Gastrocnemius medialis (tissue), 4 donors: ENCODE results near the gene XXYLT1. TPM values are rescaled to one million over a fixed set of nuclear protein-coding genes. Genes with fewer than 3 reads are reported as not detected.
A peak's percentile ranks its signal among the peaks of the same experiment; 100 is the strongest.

Experiments used
- ATAC-seq, 2 donors: fragments of 150-250 bp; one replicate each; pipeline ENCODE4 v1.9.1; 2016
- DNase-seq, 2 donors: peaks; one replicate each; pipeline ENCODE4 v3.0.0-alpha.2; 2019
- H3K27ac ChIP-seq, 4 donors: fragments of 200-600 bp; sonication (generic); 1 replicate in 1 of 4; 2 replicates in 3 of 4; pipeline ENCODE4 v1.5.1; 2016 to 2018; ENCODE audit warnings: mild to moderate bottlenecking in 2 of 4, moderate library complexity in 1 of 4
- H3K27me3 ChIP-seq, 3 donors: fragments of 200-600 bp; sonication (generic) in 2 of 3; 1 replicate in 1 of 3; 2 replicates in 2 of 3; pipeline versions ENCODE4 v1.5.1 to v1.6.0; 2016 to 2019; ENCODE audit warnings: mild to moderate bottlenecking in 1 of 3, moderate library complexity in 1 of 3
- H3K36me3 ChIP-seq, 2 donors: fragments of 200-600 bp; sonication (generic) in 1 of 2; one replicate each; pipeline ENCODE4 v1.5.1; 2017 to 2018
- H3K4me1 ChIP-seq, 2 donors: fragments of 200-600 bp; sonication (generic) in 1 of 2; one replicate each; pipeline ENCODE4 v1.5.1; 2016 to 2017; ENCODE audit warnings: mild to moderate bottlenecking in 2 of 2
- H3K4me3 ChIP-seq, 4 donors: fragments of 200-600 bp; sonication (generic) in 3 of 4; 1 replicate in 1 of 4; 2 replicates in 3 of 4; pipeline ENCODE4 v1.5.1; 2016 to 2019; ENCODE audit warnings: mild to moderate bottlenecking in 2 of 4
- H3K9me3 ChIP-seq, 3 donors: fragments of 200-600 bp; sonication (generic) in 2 of 3; 1 replicate in 1 of 3; 2 replicates in 2 of 3; pipeline ENCODE4 v1.5.1; 2016 to 2019
- CTCF ChIP-seq, 5 experiments: fragments of 450-650 bp in 3 of 5; fragments of 200-600 bp in 2 of 5; sonication (generic) in 2 of 5; IDR thresholded peaks in 4 of 5; conservative IDR thresholded peaks in 1 of 5; 1 replicate in 4 of 5; 2 replicates in 1 of 5; pipeline ENCODE4 v1.5.1; 2016 to 2019; ENCODE audit warnings: antibody characterized with exemption in 5 of 5, mild to moderate bottlenecking in 3 of 5, moderate library complexity in 3 of 5
- POLR2A ChIP-seq, 2 donors: fragments of 450-650 bp; IDR thresholded peaks; one replicate each; pipeline ENCODE4 v1.6.1; 2017; ENCODE audit warnings: antibody characterized with exemption in 2 of 2, mild to moderate bottlenecking in 2 of 2, moderate library complexity in 2 of 2
- in situ Hi-C, 4 donors: fragments of 200-750 bp; cut with MboI; loops; one replicate each; pipeline versions ENCODE4 v1.15.0 to v1.8.0; 2017; ENCODE audit warnings: low sequenced_read_pairs in 4 of 4
- intact Hi-C: fragments of 100-400 bp; cut with DNase I; formaldehyde crosslinking; loops from one replicate; pipeline ENCODE4 v1.15.1; 2023; ENCODE audit warnings: low total_unique reads
- total RNA-seq, 4 donors: library from RNA; depleted of rRNA; stranded (reverse); fragments of >200 nt; gene quantifications; one replicate each; pipeline versions ENCODE4 v1.1.0 to v1.2.3, GENCODE V29; 2016

XXYLT1 gene
- total RNA-seq, 4 donors from 2014 or later: 0.87 to 3.1 (median 1.3) TPM

- Histone ChIP-seq H3K9me3 (no peaks in the 10 kb centered on the region), H3K36me3 (no peaks in the 10 kb centered on the region), H3K4me3 (no peak overlapping the region), H3K27me3 (no peaks in the 10 kb centered on the region), H3K27ac (peak overlapping the region in 3 of 4 donors; percentile 78 to 82 (median 81)), H3K4me1 (peaks cover 34 to 46% of the 10 kb centered on the region in 2 donors)
- TF ChIP-seq CTCF (IDR thresholded peaks at IDR 0.05 in 4 of 5, conservative IDR thresholded peaks at IDR 0.05 in 1 of 5) (no peak), POLR2A (IDR thresholded peaks at IDR 0.05) (no peak)
- ATAC-seq: no peak
- DNase-seq: no peak
- intact Hi-C loops: no loop called here
- in situ Hi-C loops: no loop called here
Measured at GRCh38 chr3:195208183-195208582, 62.8 kb downstream of the XXYLT1 start.

GRCh38 chr3:195207731-195208130, 63.2 kb downstream of the XXYLT1 start:
- ATAC-seq (no peak), DNase-seq (no peak)
- Histone ChIP-seq H3K4me1 (peaks cover 34 to 46% of the 10 kb centered on the region in 2 donors), H3K36me3 (no peaks in the 10 kb centered on the region), H3K9me3 (no peaks in the 10 kb centered on the region), H3K27me3 (no peaks in the 10 kb centered on the region), H3K4me3 (no peak overlapping the region), H3K27ac (peak overlapping the region in 1 of 4 donors; percentile 81)
- in situ Hi-C loops: no loop called here
- TF ChIP-seq POLR2A (IDR thresholded peaks at IDR 0.05) (no peak), CTCF (IDR thresholded peaks at IDR 0.05 in 4 of 5, conservative IDR thresholded peaks at IDR 0.05 in 1 of 5) (no peak)
- intact Hi-C loops: no loop called here

- Histone ChIP-seq H3K4me3 (no peak overlapping the region), H3K9me3 (no peaks in the 10 kb centered on the region), H3K27me3 (no peaks in the 10 kb centered on the region), H3K27ac (no peak overlapping the region), H3K4me1 (peaks cover 34 to 46% of the 10 kb centered on the region in 2 donors), H3K36me3 (no peaks in the 10 kb centered on the region)
- TF ChIP-seq POLR2A (IDR thresholded peaks at IDR 0.05): no peak
- TF ChIP-seq CTCF (IDR thresholded peaks at IDR 0.05 in 4 of 5, conservative IDR thresholded peaks at IDR 0.05 in 1 of 5): no peak
- in situ Hi-C loops (no loop called here), intact Hi-C loops (no loop called here)
- no peak for ATAC-seq
- DNase-seq: no peak
Measured at GRCh38 chr3:195207056-195207455, 63.9 kb downstream of the XXYLT1 start.

- intact Hi-C loops: no loop called here
- no peaks in the 10 kb centered on the region for H3K9me3 ChIP-seq
- no peak for TF ChIP-seq POLR2A (IDR thresholded peaks at IDR 0.05)
- no peak overlapping the region for H3K4me3 ChIP-seq
- no peaks in the 10 kb centered on the region for H3K27me3 ChIP-seq
- H3K27ac ChIP-seq: peak overlapping the region in 1 of 4 donors; percentile 26
- H3K4me1 ChIP-seq: peaks cover 22 to 33% of the 10 kb centered on the region in 2 donors
- no peaks in the 10 kb centered on the region for H3K36me3 ChIP-seq
- in situ Hi-C loops: no loop called here
- DNase-seq (no peak), ATAC-seq (peak; percentile 42 to 50)
Measured at GRCh38 chr3:195204360-195205163, 66.4 kb downstream of the XXYLT1 start.

- H3K27me3 ChIP-seq: no peaks in the 10 kb centered on the region
- H3K4me3 ChIP-seq: no peak overlapping the region
- H3K4me1 ChIP-seq: peaks cover 13 to 23% of the 10 kb centered on the region in 2 donors
- H3K9me3 ChIP-seq: no peaks in the 10 kb centered on the region
- DNase-seq (no peak), ATAC-seq (no peak)
- in situ Hi-C loops (no loop called here), intact Hi-C loops (no loop called here)
- TF ChIP-seq CTCF (IDR thresholded peaks at IDR 0.05 in 4 of 5, conservative IDR thresholded peaks at IDR 0.05 in 1 of 5) (no peak), POLR2A (IDR thresholded peaks at IDR 0.05) (no peak)
- no peaks in the 10 kb centered on the region for H3K36me3 ChIP-seq
- no peak overlapping the region for H3K27ac ChIP-seq
Measured at GRCh38 chr3:195203606-195204005, 67.4 kb downstream of the XXYLT1 start.
